Measurements from ENCODE around the gene FMNL2. TPM values are rescaled to one million over a fixed set of nuclear protein-coding genes. Genes with fewer than 3 reads are reported as not detected.
A peak's percentile ranks its signal among the peaks of the same experiment; 100 is the strongest.

FMNL2 gene
- total and polyA plus RNA-seq, 2 experiments from 2014 or later: 16.5 to 45.4 TPM

DNA sequence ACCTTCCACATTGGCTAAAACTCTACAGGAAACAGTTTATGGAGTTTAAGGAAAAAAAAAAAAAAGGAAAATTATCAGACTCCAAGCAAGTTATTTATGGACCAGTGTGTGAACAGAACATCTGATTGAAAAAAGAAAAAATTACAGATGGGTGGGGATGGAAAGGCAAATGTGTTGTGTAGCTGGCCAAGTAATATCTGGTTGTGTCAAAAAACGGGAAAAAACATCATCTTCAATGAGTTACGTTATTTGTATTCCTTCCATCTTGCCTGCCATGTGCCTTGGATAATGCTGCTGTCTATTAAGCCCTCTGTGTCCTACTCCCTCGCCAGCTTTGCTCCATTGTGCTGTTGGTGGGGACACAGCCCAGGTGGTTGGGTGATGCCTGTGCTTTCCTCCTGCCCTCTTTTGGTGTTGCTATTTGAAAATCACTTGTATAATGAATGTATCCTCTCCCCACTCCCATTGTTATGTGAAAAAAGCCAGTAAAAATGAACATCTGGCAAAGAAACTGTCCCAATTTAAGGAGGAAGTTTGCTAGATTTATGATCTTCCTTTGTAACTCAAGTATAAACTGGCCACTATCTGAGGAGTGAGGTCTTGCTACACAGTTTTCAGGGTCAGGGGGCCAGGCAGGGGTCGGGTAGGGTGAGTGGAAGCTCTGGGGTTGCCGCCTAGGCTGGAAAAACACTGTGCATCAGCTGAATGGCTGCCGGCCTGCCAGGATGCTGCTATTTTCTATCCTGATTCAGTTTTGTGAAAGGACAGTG is 155.9 kb downstream of the FMNL2 start (continued):
- TF ChIP-seq, protein P1, sequence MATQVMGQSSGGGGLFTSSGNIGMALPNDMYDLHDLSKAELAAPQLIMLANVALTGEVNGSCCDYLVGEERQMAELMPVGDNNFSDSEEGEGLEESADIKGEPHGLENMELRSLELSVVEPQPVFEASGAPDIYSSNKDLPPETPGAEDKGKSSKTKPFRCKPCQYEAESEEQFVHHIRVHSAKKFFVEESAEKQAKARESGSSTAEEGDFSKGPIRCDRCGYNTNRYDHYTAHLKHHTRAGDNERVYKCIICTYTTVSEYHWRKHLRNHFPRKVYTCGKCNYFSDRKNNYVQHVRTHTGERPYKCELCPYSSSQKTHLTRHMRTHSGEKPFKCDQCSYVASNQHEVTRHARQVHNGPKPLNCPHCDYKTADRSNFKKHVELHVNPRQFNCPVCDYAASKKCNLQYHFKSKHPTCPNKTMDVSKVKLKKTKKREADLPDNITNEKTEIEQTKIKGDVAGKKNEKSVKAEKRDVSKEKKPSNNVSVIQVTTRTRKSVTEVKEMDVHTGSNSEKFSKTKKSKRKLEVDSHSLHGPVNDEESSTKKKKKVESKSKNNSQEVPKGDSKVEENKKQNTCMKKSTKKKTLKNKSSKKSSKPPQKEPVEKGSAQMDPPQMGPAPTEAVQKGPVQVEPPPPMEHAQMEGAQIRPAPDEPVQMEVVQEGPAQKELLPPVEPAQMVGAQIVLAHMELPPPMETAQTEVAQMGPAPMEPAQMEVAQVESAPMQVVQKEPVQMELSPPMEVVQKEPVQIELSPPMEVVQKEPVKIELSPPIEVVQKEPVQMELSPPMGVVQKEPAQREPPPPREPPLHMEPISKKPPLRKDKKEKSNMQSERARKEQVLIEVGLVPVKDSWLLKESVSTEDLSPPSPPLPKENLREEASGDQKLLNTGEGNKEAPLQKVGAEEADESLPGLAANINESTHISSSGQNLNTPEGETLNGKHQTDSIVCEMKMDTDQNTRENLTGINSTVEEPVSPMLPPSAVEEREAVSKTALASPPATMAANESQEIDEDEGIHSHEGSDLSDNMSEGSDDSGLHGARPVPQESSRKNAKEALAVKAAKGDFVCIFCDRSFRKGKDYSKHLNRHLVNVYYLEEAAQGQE (IDR thresholded peaks at IDR 0.05; ENCODE audit: unreplicated experiment): no peak
- TF ChIP-seq, protein P2, sequence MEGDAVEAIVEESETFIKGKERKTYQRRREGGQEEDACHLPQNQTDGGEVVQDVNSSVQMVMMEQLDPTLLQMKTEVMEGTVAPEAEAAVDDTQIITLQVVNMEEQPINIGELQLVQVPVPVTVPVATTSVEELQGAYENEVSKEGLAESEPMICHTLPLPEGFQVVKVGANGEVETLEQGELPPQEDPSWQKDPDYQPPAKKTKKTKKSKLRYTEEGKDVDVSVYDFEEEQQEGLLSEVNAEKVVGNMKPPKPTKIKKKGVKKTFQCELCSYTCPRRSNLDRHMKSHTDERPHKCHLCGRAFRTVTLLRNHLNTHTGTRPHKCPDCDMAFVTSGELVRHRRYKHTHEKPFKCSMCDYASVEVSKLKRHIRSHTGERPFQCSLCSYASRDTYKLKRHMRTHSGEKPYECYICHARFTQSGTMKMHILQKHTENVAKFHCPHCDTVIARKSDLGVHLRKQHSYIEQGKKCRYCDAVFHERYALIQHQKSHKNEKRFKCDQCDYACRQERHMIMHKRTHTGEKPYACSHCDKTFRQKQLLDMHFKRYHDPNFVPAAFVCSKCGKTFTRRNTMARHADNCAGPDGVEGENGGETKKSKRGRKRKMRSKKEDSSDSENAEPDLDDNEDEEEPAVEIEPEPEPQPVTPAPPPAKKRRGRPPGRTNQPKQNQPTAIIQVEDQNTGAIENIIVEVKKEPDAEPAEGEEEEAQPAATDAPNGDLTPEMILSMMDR (conservative IDR thresholded peaks at IDR 0.05; ENCODE audit: low read depth in 2 of 2): no peak
- TF ChIP-seq EZH2phosphoT487 (IDR thresholded peaks at IDR 0.05; ENCODE audit: unreplicated experiment) (no peak), ZNF114 (CRISPR knock-in tag; IDR thresholded peaks at IDR 0.05) (no peak), CREB1 (CRISPR knock-in tag; IDR thresholded peaks at IDR 0.05; ENCODE audit: low read depth) (no peak), ZNF331 (CRISPR knock-in tag; IDR thresholded peaks at IDR 0.05; ENCODE audit: low read depth) (no peak)
- TF ChIP-seq, protein P3, sequence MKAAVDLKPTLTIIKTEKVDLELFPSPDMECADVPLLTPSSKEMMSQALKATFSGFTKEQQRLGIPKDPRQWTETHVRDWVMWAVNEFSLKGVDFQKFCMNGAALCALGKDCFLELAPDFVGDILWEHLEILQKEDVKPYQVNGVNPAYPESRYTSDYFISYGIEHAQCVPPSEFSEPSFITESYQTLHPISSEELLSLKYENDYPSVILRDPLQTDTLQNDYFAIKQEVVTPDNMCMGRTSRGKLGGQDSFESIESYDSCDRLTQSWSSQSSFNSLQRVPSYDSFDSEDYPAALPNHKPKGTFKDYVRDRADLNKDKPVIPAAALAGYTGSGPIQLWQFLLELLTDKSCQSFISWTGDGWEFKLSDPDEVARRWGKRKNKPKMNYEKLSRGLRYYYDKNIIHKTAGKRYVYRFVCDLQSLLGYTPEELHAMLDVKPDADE (IDR thresholded peaks at IDR 0.05): no peak

DNA sequence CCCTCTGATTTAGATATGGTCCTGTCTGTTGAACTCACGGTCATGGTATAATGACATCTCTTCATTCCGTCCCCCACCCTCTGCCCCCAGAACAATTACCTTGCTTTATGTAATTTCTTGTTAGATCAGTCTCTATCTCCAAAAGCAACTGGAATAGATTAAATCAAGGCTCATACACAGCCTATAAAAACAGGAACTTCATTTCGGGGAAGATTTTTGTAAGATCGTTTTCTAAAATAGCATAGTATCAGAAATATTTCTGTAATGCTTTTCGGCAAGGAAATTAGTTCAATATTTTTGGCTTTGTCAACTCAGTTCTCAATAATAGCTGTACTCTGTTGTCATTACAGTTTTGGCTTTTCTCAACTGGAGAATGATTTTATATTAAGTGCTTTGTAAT is 157.2 kb downstream of the FMNL2 start:
- Histone ChIP-seq H3K27me3 (ENCODE audit: insufficient read depth) (no peaks in the 10 kb centered on the region), H3K79me2 (replicated peaks; ENCODE audit: insufficient read depth) (peaks cover 72% of the 10 kb centered on the region), H3K4me3 (no peak overlapping the region), H3F3A (replicated peaks; ENCODE audit: low read depth) (no peaks in the 10 kb centered on the region), H3K9me2 (ENCODE audit: insufficient read depth) (no peaks in the 10 kb centered on the region), H4K20me1 (replicated peaks; ENCODE audit: insufficient read depth) (no peaks in the 10 kb centered on the region), H3K36me3 (ENCODE audit: insufficient read depth) (no peaks in the 10 kb centered on the region), H3K4me1 (ENCODE audit: insufficient read depth) (peaks cover 52% of the 10 kb centered on the region), H2AFZ (no peak overlapping the region), H3K4me2 (peak overlapping the region; percentile 24), H3K27ac (ENCODE audit: low read depth) (peak overlapping the region; percentile 40)
- no peak for DNase-seq (ENCODE audit: low spot score)
- Mint-ChIP-seq H3K4me1 (peaks cover 61% of the 10 kb centered on the region), H3K27ac (peak overlapping the region; percentile 65), H3K27me3 (ENCODE audit: insufficient read depth, low read depth, poor library complexity) (peaks cover 5% of the 10 kb centered on the region), H3K9me3 (peaks cover 5% of the 10 kb centered on the region; the same call in 2 of the 3 replicates), H3K36me3 (ENCODE audit: low read depth) (peaks cover 5% of the 10 kb centered on the region; the same call in 2 of the 3 replicates), H3K4me3 (peak overlapping the region; percentile 53; the same call in 2 of the 3 replicates)
- ATAC-seq: no peak
- TF ChIP-seq EZH2phosphoT487 (IDR thresholded peaks at IDR 0.05; ENCODE audit: unreplicated experiment) (no peak), ZNF331 (CRISPR knock-in tag; IDR thresholded peaks at IDR 0.05; ENCODE audit: low read depth) (no peak)
